Spleen (tissue), 11 donors: ENCODE data around the gene SSR1. TPM values are rescaled to one million over a fixed set of nuclear protein-coding genes. Genes with fewer than 3 reads are reported as not detected.
A peak's percentile ranks its signal among the peaks of the same experiment; 100 is the strongest.

Source experiments
- DNase-seq: peaks from one replicate; pipeline ENCODE4 v3.0.0-alpha.2; 2020
- H3K27ac ChIP-seq, 8 donors: fragments of 200-600 bp; sonication (generic) in 7 of 8; 1 replicate in 4 of 8; 2 replicates in 4 of 8; pipeline versions ENCODE4 v1.5.0 to v1.8.0; 2016 to 2021; ENCODE audit warnings: inconsistent platforms in 4 of 8, mild to moderate bottlenecking in 4 of 8, moderate library complexity in 1 of 8
- H3K27me3 ChIP-seq, 7 donors: fragments of 200-600 bp; sonication (generic) in 6 of 7; replicated peaks in 1 of 7; 1 replicate in 4 of 7; 2 replicates in 3 of 7; pipeline versions ENCODE4 v1.5.0 to v1.8.0; 2016 to 2021; ENCODE audit warnings: inconsistent platforms in 3 of 7, mild to moderate bottlenecking in 1 of 7
- H3K36me3 ChIP-seq, 6 donors: fragments of 200-600 bp; sonication (generic) in 5 of 6; 1 replicate in 4 of 6; 2 replicates in 2 of 6; pipeline versions ENCODE4 v1.5.0 to v1.8.0; 2016 to 2021; ENCODE audit warnings: inconsistent platforms in 2 of 6
- H3K4me1 ChIP-seq, 6 donors: fragments of 200-600 bp; sonication (generic) in 5 of 6; 1 replicate in 3 of 6; 2 replicates in 3 of 6; pipeline versions ENCODE4 v1.5.0 to v1.8.0; 2016 to 2021; ENCODE audit warnings: inconsistent platforms in 3 of 6
- H3K4me3 ChIP-seq, 8 donors: fragments of 200-600 bp; sonication (generic) in 7 of 8; 1 replicate in 4 of 8; 2 replicates in 4 of 8; pipeline versions ENCODE4 v1.5.0 to v1.8.0; 2016 to 2021; ENCODE audit warnings: inconsistent platforms in 4 of 8, mild to moderate bottlenecking in 4 of 8, moderate library complexity in 2 of 8
- H3K9me3 ChIP-seq, 8 donors: fragments of 200-600 bp; sonication (generic) in 7 of 8; 1 replicate in 4 of 8; 2 replicates in 4 of 8; pipeline versions ENCODE4 v1.5.0 to v1.8.0; 2016 to 2021; ENCODE audit warnings: inconsistent platforms in 4 of 8
- CTCF ChIP-seq, 11 experiments: fragments of 200-600 bp in 7 of 11; fragments of 450-650 bp in 4 of 11; sonication (generic) in 4 of 11; IDR thresholded peaks in 8 of 11; conservative IDR thresholded peaks in 3 of 11; 1 replicate in 7 of 11; 2 replicates in 4 of 11; pipeline versions ENCODE4 v1.4.0 to v1.8.0; 2016 to 2021; ENCODE audit warnings: antibody characterized with exemption in 11 of 11, inconsistent platforms in 4 of 11, mild to moderate bottlenecking in 1 of 11
- POLR2A ChIP-seq, 3 donors: fragments of 450-650 bp; IDR thresholded peaks; one replicate each; pipeline ENCODE4 v1.5.1; 2017; ENCODE audit warnings: antibody characterized with exemption in 3 of 3, mild to moderate bottlenecking in 1 of 3
- POLR2AphosphoS5 ChIP-seq, 3 donors: sonication (generic); formaldehyde crosslinking; IDR thresholded peaks; one replicate each; pipeline ENCODE4 v1.5.1; 2017; ENCODE audit warnings: antibody characterized with exemption in 3 of 3
- WGBS, 5 donors: extraction: QIAGEN DNeasy Blood & Tissue Kit in 3 of 5; methylation state at CpG; one replicate each; pipeline versions ENCODE4 v1.1.5 to v1.1.7; 2013 to 2018; 5-methylcytosine and 5-hydroxymethylcytosine counted together
- intact Hi-C: fragments of 100-400 bp; cut with DNase I; formaldehyde crosslinking; loops from one replicate; pipeline ENCODE4 v1.15.0; 2023; ENCODE audit warnings: low total_unique reads
- polyA plus RNA-seq, 3 donors: library from polyadenylated mRNA; stranded (reverse); fragments of 200-250 nt; gene quantifications; one replicate each; pipeline ENCODE4 v1.2.1, GENCODE V29; 2013
- total RNA-seq, 7 donors: library from RNA; depleted of rRNA in 3 of 7; stranded (reverse); fragments of >200 nt in 3 of 7; fragmentation: NEBNext Ultra II Directional in 4 of 7; extraction: Animal tissue kit (Norgen Biotek cat#: 25700) in 4 of 7; gene quantifications; one replicate each; pipeline versions ENCODE4 v1.1.0 to v1.2.1, GENCODE V29; 2016 to 2021
- donor health status: healthy with polysubstance abuse.
- donor health status: DM: no; HTN: no; CAD: no; lungs with moderate emphysema.
- donor health status: DM: no; HTN: no; CAD: no.
- donor health status: Bipolar disorder and iron deficiency.
- donor health status: healthy.
- donor health status: DM: no; HTN: no; CAD: no.
- donor health status: DM: yes; HTN: yes; CAD: no.

The SSR1 gene
- total and polyA plus RNA-seq, 10 donors, result 15.8 to 132 (median 72.9) TPM

DNA sequence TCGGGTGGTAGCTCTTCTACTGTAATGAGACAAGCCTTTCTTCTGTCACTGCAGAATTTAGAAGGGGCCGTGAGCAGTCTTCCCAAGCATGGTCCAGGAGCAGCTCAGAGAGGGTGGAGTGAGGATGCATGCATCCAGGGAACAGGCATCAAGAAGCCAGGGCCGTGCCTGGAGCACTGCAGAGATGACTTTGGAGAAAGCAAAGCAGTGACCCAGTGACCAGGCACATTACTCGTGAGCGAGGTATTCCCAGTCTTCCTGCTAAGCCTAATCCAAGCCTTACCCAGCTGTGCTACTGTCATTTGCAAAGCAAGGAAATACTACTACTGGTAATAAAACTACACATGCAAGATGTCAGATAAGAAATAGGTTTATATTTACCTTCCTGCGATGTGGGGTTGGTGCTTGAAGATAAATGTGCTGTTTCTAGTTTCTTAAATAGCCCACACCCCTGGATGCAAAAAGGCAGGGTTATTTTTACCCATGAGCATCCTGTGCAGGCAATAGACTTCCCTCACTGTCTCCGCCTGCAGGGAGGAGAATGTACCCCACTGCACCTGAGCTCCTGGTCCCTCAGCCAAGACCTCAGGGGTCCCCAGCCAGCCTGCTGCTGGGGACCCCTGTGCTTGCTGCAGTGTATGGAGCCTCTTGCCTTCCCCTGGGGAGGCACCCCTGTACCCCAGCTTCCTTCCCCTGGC lies 62.9 kb downstream of the SSR1 start:
- Histone ChIP-seq H3K27me3 (no peaks in the 10 kb centered on the region), H3K9me3 (no peaks in the 10 kb centered on the region), H3K4me1 (peaks cover 2 to 65% (median 21%) of the 10 kb centered on the region in 6 donors), H3K36me3 (peaks cover 0 to 79% (median 57%) of the 10 kb centered on the region in 6 donors), H3K4me3 (no peak overlapping the region), H3K27ac (no peak overlapping the region)
- intact Hi-C loops, result no loop called here
- WGBS, 5 donors, result 68 to 75% (median 73%) methylated on average over 7 of the region's 7 CpGs
- peak; percentile 47 for DNase-seq
- no peak for TF ChIP-seq POLR2A (IDR thresholded peaks at IDR 0.05)
- no peak for TF ChIP-seq POLR2AphosphoS5 (IDR thresholded peaks at IDR 0.05)
- no peak for TF ChIP-seq CTCF (IDR thresholded peaks at IDR 0.05 in 8 of 11, conservative IDR thresholded peaks at IDR 0.05 in 3 of 11)

DNA sequence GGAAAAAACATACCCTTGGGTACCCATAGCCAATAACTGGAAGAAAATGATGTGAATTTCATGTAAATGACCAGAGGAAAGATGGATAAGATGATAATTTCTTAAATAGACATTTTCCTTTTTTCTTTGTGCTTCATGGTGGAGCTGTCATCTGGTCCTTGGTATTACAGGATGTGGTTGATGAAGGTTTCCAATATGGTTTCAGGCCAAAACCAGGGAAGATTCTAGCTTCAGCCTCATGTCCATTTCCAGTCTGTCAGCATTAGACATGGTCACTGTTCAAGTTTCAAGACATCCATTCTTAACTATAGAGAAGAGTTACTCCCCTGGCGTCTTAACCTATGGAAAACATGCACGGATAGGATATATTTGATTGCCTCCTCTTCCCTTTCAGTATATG lies 63.6 kb downstream of the SSR1 start:
- H3K4me1 ChIP-seq, result peaks cover 2 to 58% (median 16%) of the 10 kb centered on the region in 6 donors
- no peaks in the 10 kb centered on the region for H3K9me3 ChIP-seq
- TF ChIP-seq POLR2AphosphoS5 (IDR thresholded peaks at IDR 0.05) (no peak), POLR2A (IDR thresholded peaks at IDR 0.05) (no peak), CTCF (IDR thresholded peaks at IDR 0.05 in 8 of 11, conservative IDR thresholded peaks at IDR 0.05 in 3 of 11) (no peak)
- 91 to 99% (median 95%) methylated on average over 2 of the region's 2 CpGs for WGBS, 5 donors
- DNase-seq, result no peak
- intact Hi-C loops, result no loop called here
- H3K36me3 ChIP-seq, result peaks cover 0 to 85% (median 57%) of the 10 kb centered on the region in 6 donors
- peak overlapping the region in 1 of 8 donors; percentile 47 for H3K27ac ChIP-seq
- H3K27me3 ChIP-seq, result no peaks in the 10 kb centered on the region
- H3K4me3 ChIP-seq, result no peak overlapping the region

GRCh38 chr6:7247828-7248227 lies 65.2 kb downstream of the SSR1 start:
- Histone ChIP-seq H3K4me3 (no peak overlapping the region), H3K4me1 (peaks cover 9 to 59% (median 21%) of the 10 kb centered on the region in 6 donors), H3K9me3 (no peaks in the 10 kb centered on the region), H3K27me3 (no peaks in the 10 kb centered on the region), H3K27ac (peak overlapping the region in 5 of 8 donors; percentile 15 to 47 (median 31)), H3K36me3 (peaks cover 0 to 88% (median 57%) of the 10 kb centered on the region in 6 donors)
- intact Hi-C loops, result no loop called here
- no peak for DNase-seq
- TF ChIP-seq CTCF (IDR thresholded peaks at IDR 0.05 in 8 of 11, conservative IDR thresholded peaks at IDR 0.05 in 3 of 11), result no peak
- peak in 2 of 3 donors; percentile 4 to 47 for TF ChIP-seq POLR2AphosphoS5 (IDR thresholded peaks at IDR 0.05)
- 88 to 96% (median 96%) methylated on average over 9 to 13 of the region's 13 CpGs for WGBS, 5 donors

DNA sequence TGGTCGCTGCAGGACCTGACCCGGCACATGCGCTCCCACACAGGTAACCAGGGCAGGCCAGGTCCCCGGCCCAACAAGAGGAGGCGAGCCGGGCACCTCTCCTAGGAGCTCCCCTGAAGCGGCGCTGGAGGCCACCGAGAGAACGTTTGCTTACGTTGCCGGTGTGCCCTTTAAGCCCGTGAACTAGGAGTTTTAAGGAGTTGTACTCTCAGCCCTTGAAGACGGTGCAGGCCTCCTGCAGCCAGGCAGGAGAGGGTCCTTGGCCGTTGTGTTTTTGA lies 65.9 kb downstream of the SSR1 start:
- H3K4me3 ChIP-seq, result no peak overlapping the region
- DNase-seq, result no peak
- no peak overlapping the region for H3K27ac ChIP-seq
- no peaks in the 10 kb centered on the region for H3K27me3 ChIP-seq
- intact Hi-C loops, result no loop called here
- peaks cover 11 to 59% (median 26%) of the 10 kb centered on the region in 6 donors for H3K4me1 ChIP-seq
- TF ChIP-seq POLR2AphosphoS5 (IDR thresholded peaks at IDR 0.05) (peak in 1 of 3 donors; percentile 51), CTCF (IDR thresholded peaks at IDR 0.05 in 8 of 11, conservative IDR thresholded peaks at IDR 0.05 in 3 of 11) (no peak)
- H3K9me3 ChIP-seq, result no peaks in the 10 kb centered on the region
- WGBS, 5 donors, result 90 to 97% (median 95%) methylated on average over 12 to 15 of the region's 15 CpGs
- H3K36me3 ChIP-seq, result peaks cover 0 to 81% (median 55%) of the 10 kb centered on the region in 6 donors
